Measurements from ENCODE around the gene TACR1.
"Not testable (repeated sequence)": the region's sequence is repeated elsewhere in the genome, so short reads cannot be mapped to it uniquely, and the experiment has no call there.

TACR1 gene

DNA sequence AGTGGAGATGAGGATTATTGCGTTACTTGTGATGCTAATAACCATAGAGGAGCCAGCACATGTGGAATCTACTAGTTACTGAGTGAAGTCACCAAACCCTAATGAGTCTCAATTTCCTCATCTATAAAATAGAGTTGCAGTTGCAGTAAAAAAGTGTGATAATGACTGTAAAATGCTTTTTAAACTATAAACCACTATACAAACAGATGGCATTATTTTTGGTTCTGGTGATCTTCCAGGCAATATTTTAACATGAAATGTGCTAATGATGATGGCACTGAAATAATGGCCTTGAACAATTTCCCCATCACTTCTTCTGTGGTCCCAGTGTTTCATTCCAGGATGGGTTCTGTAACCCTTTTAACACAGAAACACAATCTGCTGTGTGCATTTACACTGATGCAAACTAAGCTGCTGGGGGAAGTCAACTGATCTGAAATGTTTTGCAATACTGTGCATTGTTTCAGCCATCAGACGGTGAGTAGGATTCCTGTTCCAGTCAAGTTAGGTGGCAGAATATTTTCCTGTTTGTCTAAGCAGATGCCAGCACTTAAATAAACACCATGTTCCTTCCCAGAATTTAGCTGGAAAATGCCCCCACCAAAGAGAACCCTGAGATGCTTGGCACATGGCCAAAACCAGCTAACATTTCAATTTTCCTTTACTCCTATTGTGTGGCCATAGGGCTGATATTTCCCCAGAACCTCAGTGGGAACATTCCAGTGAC, 52.6 kb downstream of the TACR1 start:
- no peak for DNase-seq (ENCODE audit: low read depth in 2 of 3, low spot score in 1 of 3)

- not testable (repeated sequence) for DNase-seq (ENCODE audit: low read depth in 2 of 3, low spot score in 1 of 3)
Observed at GRCh38 chr2:75146221-75146605, 53.1 kb downstream of the TACR1 start.

- no peak for DNase-seq (ENCODE audit: low read depth in 2 of 3, low spot score in 1 of 3)
Observed at GRCh38 chr2:75142081-75142480, 57.2 kb downstream of the TACR1 start.

DNA sequence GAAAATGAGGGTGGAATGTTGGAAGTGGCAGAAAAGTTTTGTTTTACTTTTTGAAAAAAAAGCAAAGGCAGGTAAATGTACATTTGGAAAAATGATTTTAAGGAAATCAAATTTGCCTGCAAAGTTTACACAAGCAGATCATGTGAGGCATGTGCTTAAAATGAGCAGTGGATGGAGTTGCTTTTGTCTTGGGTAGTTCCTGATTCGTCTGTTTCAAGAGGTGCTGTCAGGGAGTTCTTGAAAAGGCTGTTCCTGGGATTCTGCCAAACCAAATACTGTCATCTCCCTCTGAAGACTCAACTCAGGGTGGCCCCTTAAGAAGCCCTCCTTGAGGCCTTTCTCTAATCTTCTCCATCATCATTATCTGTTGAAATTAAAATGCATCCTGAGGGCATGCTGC, 59.0 kb downstream of the TACR1 start:
- no peak for DNase-seq (ENCODE audit: low read depth in 2 of 3, low spot score in 1 of 3)

DNA sequence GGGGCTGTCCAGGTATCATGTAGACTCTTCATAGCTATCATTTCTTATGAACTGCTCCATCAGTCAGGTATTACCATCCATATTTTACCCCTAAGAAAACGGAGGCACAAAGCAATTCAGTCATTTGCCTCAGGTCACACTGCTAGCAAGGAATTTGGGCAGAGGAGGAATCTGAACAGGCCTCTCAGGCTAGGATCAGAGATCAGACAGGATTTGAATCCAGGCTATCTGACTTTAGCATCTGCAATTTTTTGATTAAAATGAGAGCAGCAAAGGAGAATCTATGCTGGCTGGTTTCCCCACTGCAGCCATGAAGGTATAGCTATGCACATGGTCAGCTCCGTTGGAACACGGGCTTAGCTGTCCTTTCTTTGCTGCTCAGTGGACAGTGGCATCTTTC, 60.1 kb downstream of the TACR1 start:
- no peak for DNase-seq (ENCODE audit: low read depth in 2 of 3, low spot score in 1 of 3)

DNA sequence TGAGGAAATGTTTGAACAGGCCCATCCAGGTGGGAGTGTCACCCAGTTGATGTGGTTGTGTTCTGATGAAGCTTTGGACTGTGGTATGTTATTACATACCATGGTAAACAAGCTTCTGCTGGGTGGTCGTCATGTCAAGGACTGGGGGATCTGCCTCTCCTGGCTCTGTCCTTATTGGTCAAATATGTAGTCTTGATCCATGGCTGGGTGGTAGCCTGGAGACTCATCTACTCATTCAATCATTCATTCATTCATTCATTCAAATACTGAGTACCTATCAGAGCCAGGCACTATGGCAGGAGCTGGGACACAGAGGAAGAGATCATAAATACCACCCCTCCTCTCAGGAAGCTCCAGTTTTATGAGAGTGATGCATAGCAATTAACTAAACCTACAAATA, 60.8 kb downstream of the TACR1 start:
- no peak for DNase-seq (ENCODE audit: low read depth in 2 of 3, low spot score in 1 of 3)

GRCh38 chr2:75135776-75136400, 63.4 kb downstream of the TACR1 start:
- no peak for DNase-seq (ENCODE audit: low read depth in 2 of 3, low spot score in 1 of 3)

DNA sequence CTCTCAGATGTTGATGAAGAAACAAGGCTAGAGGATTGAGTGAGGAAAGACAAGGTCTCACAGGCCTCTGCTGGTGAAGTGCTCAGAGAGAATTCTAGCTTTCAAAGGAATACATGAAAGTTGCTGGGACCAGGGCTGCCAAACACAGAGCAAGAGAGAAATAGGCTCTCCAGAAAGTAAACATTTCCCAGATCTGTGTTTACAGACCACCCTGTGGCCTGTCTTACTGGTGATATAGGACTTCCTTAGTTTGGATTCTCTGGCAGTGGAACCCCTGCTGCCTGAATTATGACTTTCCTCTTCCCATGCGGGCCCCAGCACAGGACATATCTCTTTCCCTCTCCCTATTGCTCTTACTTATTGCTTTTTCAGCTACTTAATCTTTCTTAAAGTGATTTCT, 64.5 kb downstream of the TACR1 start:
- DNase-seq (ENCODE audit: low read depth in 2 of 3, low spot score in 1 of 3), result no peak

DNA sequence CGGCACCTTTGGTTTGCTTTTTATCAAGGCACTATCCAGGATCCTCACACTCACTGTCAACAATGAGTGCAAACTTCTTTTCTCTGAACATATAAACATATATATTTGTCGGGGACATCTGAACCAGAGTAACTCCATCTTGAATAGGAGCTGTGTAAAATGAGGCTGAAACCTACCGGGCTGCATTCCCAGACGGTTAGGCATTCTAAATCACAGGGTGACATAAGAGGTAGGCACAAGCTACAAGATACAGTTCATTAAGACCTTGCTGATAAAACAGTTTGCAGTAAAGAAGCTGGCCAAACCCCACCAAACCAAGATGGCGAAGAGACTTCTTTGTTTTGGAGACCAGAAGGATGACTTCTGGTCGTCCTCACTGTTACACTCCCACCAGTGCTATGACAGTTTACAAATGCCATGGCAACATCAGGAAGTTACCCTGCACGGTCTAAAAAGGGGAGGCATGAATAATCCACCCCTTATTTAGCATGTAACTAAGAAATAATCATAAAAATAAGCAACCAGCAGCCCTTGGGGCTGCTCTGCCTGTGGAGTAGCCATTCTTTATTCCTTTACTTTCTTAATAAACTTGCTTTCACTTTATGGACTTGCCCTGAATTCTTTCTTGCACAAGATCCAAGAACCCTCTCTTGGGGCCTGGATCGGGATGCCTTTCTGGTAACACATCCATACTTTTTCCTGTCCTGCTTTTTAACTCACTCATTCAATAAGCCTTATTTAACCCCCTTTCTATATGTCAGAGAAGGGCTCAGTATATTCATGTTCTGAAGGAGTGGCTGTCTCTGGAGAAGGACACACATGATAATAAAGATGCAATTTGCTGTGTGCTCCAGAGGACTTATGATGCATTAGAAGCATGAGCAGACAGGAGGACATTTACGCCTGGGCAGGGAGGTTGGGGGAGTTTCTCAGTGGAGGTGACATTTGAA, 65.4 kb downstream of the TACR1 start:
- no peak for DNase-seq (ENCODE audit: low read depth in 2 of 3, low spot score in 1 of 3)

GRCh38 chr2:75130171-75130570, 69.1 kb downstream of the TACR1 start:
- no peak for DNase-seq (ENCODE audit: low read depth in 2 of 3, low spot score in 1 of 3)

DNA sequence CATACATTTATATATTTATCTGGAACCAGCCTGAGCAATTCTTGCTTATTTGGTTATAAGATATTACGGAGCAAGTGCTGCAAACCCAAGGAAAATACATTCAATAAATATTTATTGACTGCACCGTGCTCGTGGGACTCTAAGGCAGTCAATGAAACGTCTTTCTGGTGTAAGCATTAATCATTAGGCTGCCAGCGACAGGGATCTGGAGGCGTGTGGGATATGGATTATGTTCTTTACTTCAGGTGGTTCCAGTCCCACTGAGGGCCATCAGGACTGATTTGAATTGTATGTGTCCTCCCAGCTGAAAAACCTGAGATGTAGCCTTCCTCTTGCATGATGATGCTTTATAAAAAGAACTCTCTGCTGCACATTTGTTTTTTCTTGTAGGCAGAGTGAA, 75.4 kb downstream of the TACR1 start:
- DNase-seq (ENCODE audit: low read depth in 2 of 3, low spot score in 1 of 3), result no peak

DNA sequence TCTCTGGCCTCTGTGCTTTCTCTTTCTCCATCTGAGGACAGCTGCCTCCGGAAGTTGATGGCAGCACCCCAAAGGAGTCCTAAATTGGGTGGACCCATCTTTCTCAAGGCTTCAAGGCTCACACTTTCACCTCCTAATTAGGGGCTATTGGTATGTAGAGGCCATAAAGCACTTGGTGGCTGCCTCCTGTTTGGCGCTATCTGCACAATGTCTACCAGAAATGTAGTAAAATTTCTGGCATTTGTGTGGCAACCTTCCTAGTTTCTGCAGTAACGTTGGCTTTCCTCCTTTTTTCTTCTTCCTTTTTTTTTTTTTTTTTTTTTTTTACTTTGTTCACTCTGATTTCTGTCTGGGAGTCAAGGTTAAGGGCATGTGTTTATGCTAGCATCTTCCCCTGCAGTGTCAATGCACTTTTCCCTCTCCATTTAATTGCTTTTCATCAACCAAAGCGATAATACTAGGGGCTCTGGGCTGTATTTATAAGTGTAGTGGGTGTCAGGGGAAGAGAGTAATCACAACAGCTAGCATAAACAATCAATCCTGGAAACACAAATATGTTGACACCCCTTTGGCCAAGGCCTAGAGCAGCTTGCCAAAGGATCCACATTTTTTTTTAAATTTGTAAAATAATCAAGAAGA, 86.0 kb downstream of the TACR1 start:
- no peak for DNase-seq (ENCODE audit: low read depth in 2 of 3, low spot score in 1 of 3)

- DNase-seq (ENCODE audit: low read depth in 2 of 3, low spot score in 1 of 3), result no peak
Observed at GRCh38 chr2:75108937-75109482, 90.3 kb downstream of the TACR1 start.

DNA sequence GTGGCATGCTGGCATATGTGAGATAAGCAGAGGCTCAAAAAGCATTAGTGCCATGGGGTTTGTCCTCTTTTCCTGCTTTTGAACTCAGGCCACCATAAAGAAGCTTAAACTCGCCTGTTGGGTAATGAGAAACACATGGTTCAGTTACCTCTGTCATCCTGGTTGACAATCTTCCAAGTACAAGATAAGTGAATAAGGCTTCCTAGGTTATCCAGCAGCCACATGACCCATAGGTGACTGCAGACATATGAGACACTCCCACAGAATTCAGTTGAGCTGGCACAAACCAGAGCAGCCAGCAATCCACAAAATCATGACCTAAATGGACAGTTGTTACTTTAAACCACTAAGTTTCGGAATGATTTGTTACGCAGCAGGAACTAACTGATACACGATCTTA, 97.3 kb downstream of the TACR1 start:
- DNase-seq (ENCODE audit: low read depth in 2 of 3, low spot score in 1 of 3), result no peak

DNA sequence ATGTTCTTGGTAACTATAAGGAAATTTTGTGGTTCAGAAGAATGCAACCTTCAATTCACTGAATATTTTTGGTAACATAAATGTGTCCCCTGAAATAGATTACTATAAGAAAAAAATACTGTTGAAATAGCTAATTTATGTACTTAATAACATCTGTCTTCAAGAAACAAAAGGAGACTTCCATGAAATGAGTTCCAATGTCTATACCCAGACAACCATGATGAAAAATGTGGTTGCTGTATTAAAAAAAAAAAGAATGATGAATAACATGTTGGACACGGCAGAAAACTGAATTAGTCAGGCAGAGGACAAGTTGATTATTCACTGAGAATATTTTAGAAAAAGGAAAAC, 98.5 kb downstream of the TACR1 start:
- DNase-seq (ENCODE audit: low read depth in 2 of 3, low spot score in 1 of 3), result no peak

- DNase-seq (ENCODE audit: low read depth in 2 of 3, low spot score in 1 of 3), result no peak
Observed at GRCh38 chr2:75100011-75100800, 99.1 kb downstream of the TACR1 start.

- no peak for DNase-seq (ENCODE audit: low read depth in 2 of 3, low spot score in 1 of 3)
Observed at GRCh38 chr2:75099521-75099922, 99.8 kb downstream of the TACR1 start.

GRCh38 chr2:75098856-75099255, 100.5 kb downstream of the TACR1 start:
- no peak for DNase-seq (ENCODE audit: low read depth in 2 of 3, low spot score in 1 of 3)

GRCh38 chr2:75097831-75098230, 101.5 kb downstream of the TACR1 start:
- no peak for DNase-seq (ENCODE audit: low read depth in 2 of 3, low spot score in 1 of 3)

DNA sequence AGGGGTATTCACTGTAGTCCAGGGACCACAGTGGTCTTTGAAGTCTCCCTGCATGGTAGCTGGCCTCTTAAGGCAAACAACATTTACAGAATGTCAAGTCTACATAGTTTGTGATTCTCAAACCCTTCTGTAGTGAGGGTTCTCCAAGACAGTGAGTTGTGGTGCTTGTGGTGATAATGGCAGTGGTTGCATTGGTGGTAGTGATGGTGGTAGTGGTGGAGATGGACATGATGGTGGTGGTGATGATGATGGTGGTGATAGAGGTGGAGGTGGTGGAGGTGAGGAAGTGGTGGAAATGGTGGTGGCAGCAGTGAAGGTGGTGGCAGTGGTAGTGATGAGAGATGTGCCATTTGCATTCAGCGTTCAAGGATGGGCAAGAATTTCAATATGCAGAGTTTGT, 104.9 kb downstream of the TACR1 start:
- DNase-seq (ENCODE audit: low read depth in 2 of 3, low spot score in 1 of 3), result no peak
